CD4-positive, alpha-beta T cell treated with Interferon gamma for 1 hour (primary cell): Measurements from ENCODE around the gene SLC1A2.
A peak's percentile ranks its signal among the peaks of the same experiment; 100 is the strongest.

Experiments
- DNase-seq: peaks from one replicate; pipeline ENCODE4 v3.0.0-alpha.2; 2020

SLC1A2 gene

GRCh38 chr11:35293699-35294098 lies 125.7 kb downstream of the SLC1A2 start:
- no peak for DNase-seq

- DNase-seq = no peak
These were observed 126.3 kb downstream of the SLC1A2 start for GRCh38 chr11:35293035-35293434.

GRCh38 chr11:35292279-35292678 lies 127.1 kb downstream of the SLC1A2 start:
- DNase-seq = no peak

- DNase-seq = no peak
These were observed 128.5 kb downstream of the SLC1A2 start for GRCh38 chr11:35290876-35291275.

GRCh38 chr11:35289821-35290220 lies 129.5 kb downstream of the SLC1A2 start:
- DNase-seq = no peak

- DNase-seq = no peak
These were observed 130.4 kb downstream of the SLC1A2 start for GRCh38 chr11:35288817-35289541.

GRCh38 chr11:35288309-35288708 lies 131.0 kb downstream of the SLC1A2 start:
- no peak for DNase-seq

- DNase-seq = no peak
These were observed 131.9 kb downstream of the SLC1A2 start for GRCh38 chr11:35287344-35287890.

GRCh38 chr11:35286126-35286525 lies 133.2 kb downstream of the SLC1A2 start:
- DNase-seq = no peak

- DNase-seq = no peak
These were observed 133.9 kb downstream of the SLC1A2 start for GRCh38 chr11:35285471-35285870.

- no peak for DNase-seq
These were observed 137.0 kb downstream of the SLC1A2 start for GRCh38 chr11:35282221-35282882.

- DNase-seq = no peak
These were observed 138.1 kb downstream of the SLC1A2 start for GRCh38 chr11:35281169-35281688.

- no peak for DNase-seq
These were observed 138.6 kb downstream of the SLC1A2 start for GRCh38 chr11:35280727-35281126.

GRCh38 chr11:35277827-35278226 lies 141.5 kb downstream of the SLC1A2 start:
- DNase-seq = no peak

GRCh38 chr11:35276396-35277145 lies 142.8 kb downstream of the SLC1A2 start:
- no peak for DNase-seq

GRCh38 chr11:35275786-35276170 lies 143.6 kb downstream of the SLC1A2 start:
- DNase-seq = no peak

- DNase-seq = no peak
These were observed 144.2 kb downstream of the SLC1A2 start for GRCh38 chr11:35274909-35275785.

GRCh38 chr11:35272391-35272902 lies 146.9 kb downstream of the SLC1A2 start:
- DNase-seq = peak; percentile 40

GRCh38 chr11:35271031-35271430 lies 148.3 kb downstream of the SLC1A2 start:
- no peak for DNase-seq

GRCh38 chr11:35270342-35270741 lies 149.0 kb downstream of the SLC1A2 start:
- no peak for DNase-seq

- DNase-seq = no peak
These were observed 151.9 kb downstream of the SLC1A2 start for GRCh38 chr11:35267504-35267903.
